ENCODE measurements around the gene LIMA1. TPM values are rescaled to one million over a fixed set of nuclear protein-coding genes. Genes with fewer than 3 reads are reported as not detected.
A peak's percentile ranks its signal among the peaks of the same experiment; 100 is the strongest.
"Not testable (repeated sequence)": the region's sequence is repeated elsewhere in the genome, so short reads cannot be mapped to it uniquely, and the experiment has no call there.

The LIMA1 gene
- total RNA-seq, 3 donors from 2014 or later (not counting 1 experiment from before 2014, with no cell fraction given): 12.0 to 16.2 (median 13.7) TPM

GRCh38 chr12:50219544-50219943, 63.8 kb downstream of the LIMA1 start:
- H3K4me1 ChIP-seq (ENCODE audit: control insufficient read depth, insufficient read depth, low read length): peaks cover 31% of the 10 kb centered on the region
- ATAC-seq (no peak), DNase-seq (no peak)
- H3K27ac ChIP-seq (ENCODE audit: low read length): no peak overlapping the region
- no peaks in the 10 kb centered on the region for H3K9me3 ChIP-seq (ENCODE audit: control insufficient read depth, insufficient read depth, low read length)
- intact Hi-C loops (cut with micrococcal nuclease): no loop called here
- Mint-ChIP-seq H3K36me3 (no peaks in the 10 kb centered on the region), H3K9me3 (no peaks in the 10 kb centered on the region), H3K27me3 (ENCODE audit: low read depth in 2 of 2) (no peaks in the 10 kb centered on the region), H3K27ac (peak overlapping the region in 1 of 2 donors; percentile 71), H3K4me3 (no peak overlapping the region), H3K4me1 (peaks cover 19 to 27% of the 10 kb centered on the region in 2 donors)
- TF ChIP-seq CTCF (IDR thresholded peaks at IDR 0.05): no peak
- H3K4me3 ChIP-seq (ENCODE audit: low read length): no peak overlapping the region
- 98% methylated on average over 2 of the region's 2 CpGs for WGBS (ENCODE audit: insufficient coverage)
- no peaks in the 10 kb centered on the region for H3K27me3 ChIP-seq (ENCODE audit: control insufficient read depth, insufficient read depth, low read length)
- H3K36me3 ChIP-seq (ENCODE audit: control insufficient read depth, insufficient read depth, low read length): no peaks in the 10 kb centered on the region

GRCh38 chr12:50219001-50219400, 64.3 kb downstream of the LIMA1 start:
- H3K4me1 Mint-ChIP-seq: peaks cover 17 to 24% of the 10 kb centered on the region in 2 donors
- H3K4me3 ChIP-seq (ENCODE audit: low read length); H3K27me3 Mint-ChIP-seq (ENCODE audit: low read depth in 2 of 2); H3K36me3 ChIP-seq (ENCODE audit: control insufficient read depth, insufficient read depth, low read length); H3K9me3 Mint-ChIP-seq; ATAC-seq; H3K27me3 ChIP-seq (ENCODE audit: control insufficient read depth, insufficient read depth, low read length); H3K27ac ChIP-seq (ENCODE audit: low read length); DNase-seq; H3K9me3 ChIP-seq (ENCODE audit: control insufficient read depth, insufficient read depth, low read length); H3K36me3 Mint-ChIP-seq; H3K4me3 Mint-ChIP-seq; intact Hi-C loops (cut with micrococcal nuclease): not testable (repeated sequence)
- H3K4me1 ChIP-seq (ENCODE audit: control insufficient read depth, insufficient read depth, low read length): peaks cover 27% of the 10 kb centered on the region
- over 99% methylated on average over 5 of the region's 6 CpGs for WGBS (ENCODE audit: insufficient coverage)
- H3K27ac Mint-ChIP-seq: peak overlapping the region in 1 of 2 donors; percentile 31

GRCh38 chr12:50218386-50218785, 64.9 kb downstream of the LIMA1 start:
- Histone ChIP-seq H3K36me3 (ENCODE audit: control insufficient read depth, insufficient read depth, low read length) (no peaks in the 10 kb centered on the region), H3K27me3 (ENCODE audit: control insufficient read depth, insufficient read depth, low read length) (no peaks in the 10 kb centered on the region), H3K27ac (ENCODE audit: low read length) (no peak overlapping the region), H3K9me3 (ENCODE audit: control insufficient read depth, insufficient read depth, low read length) (no peaks in the 10 kb centered on the region), H3K4me1 (ENCODE audit: control insufficient read depth, insufficient read depth, low read length) (peaks cover 22% of the 10 kb centered on the region), H3K4me3 (ENCODE audit: low read length) (no peak overlapping the region)
- H3K9me3 Mint-ChIP-seq: no peaks in the 10 kb centered on the region
- DNase-seq (no peak), ATAC-seq (no peak)
- peak overlapping the region in 1 of 2 donors; percentile 31 for H3K27ac Mint-ChIP-seq
- WGBS (ENCODE audit: insufficient coverage): 99% methylated on average over 4 of the region's 4 CpGs
- TF ChIP-seq CTCF (IDR thresholded peaks at IDR 0.05): no peak
- no peaks in the 10 kb centered on the region for H3K36me3 Mint-ChIP-seq
- no peaks in the 10 kb centered on the region for H3K27me3 Mint-ChIP-seq (ENCODE audit: low read depth in 2 of 2)
- intact Hi-C loops (cut with micrococcal nuclease): no loop called here
- peaks cover 17 to 26% of the 10 kb centered on the region in 2 donors for H3K4me1 Mint-ChIP-seq
- H3K4me3 Mint-ChIP-seq: no peak overlapping the region

- TF ChIP-seq CTCF (IDR thresholded peaks at IDR 0.05): no peak
- no peak overlapping the region for H3K4me3 ChIP-seq (ENCODE audit: low read length)
- H3K36me3 Mint-ChIP-seq: no peaks in the 10 kb centered on the region
- no peaks in the 10 kb centered on the region for H3K27me3 Mint-ChIP-seq (ENCODE audit: low read depth in 2 of 2)
- intact Hi-C loops (cut with micrococcal nuclease): no loop called here
- H3K4me1 Mint-ChIP-seq: peaks cover 19 to 30% of the 10 kb centered on the region in 2 donors
- H3K4me1 ChIP-seq (ENCODE audit: control insufficient read depth, insufficient read depth, low read length): peaks cover 17% of the 10 kb centered on the region
- H3K27ac Mint-ChIP-seq: peak overlapping the region; percentile 16 to 74
- ATAC-seq: no peak
- H3K36me3 ChIP-seq (ENCODE audit: control insufficient read depth, insufficient read depth, low read length): no peaks in the 10 kb centered on the region
- peak in 1 of 2 donors; percentile 18 for DNase-seq
- WGBS (ENCODE audit: insufficient coverage): 86% methylated on average over 1 of the region's 1 CpG
- H3K9me3 ChIP-seq (ENCODE audit: control insufficient read depth, insufficient read depth, low read length): no peaks in the 10 kb centered on the region
- no peak overlapping the region for H3K27ac ChIP-seq (ENCODE audit: low read length)
- no peaks in the 10 kb centered on the region for H3K27me3 ChIP-seq (ENCODE audit: control insufficient read depth, insufficient read depth, low read length)
- H3K4me3 Mint-ChIP-seq: no peak overlapping the region
- H3K9me3 Mint-ChIP-seq: no peaks in the 10 kb centered on the region
These were observed 66.1 kb downstream of the LIMA1 start for GRCh38 chr12:50217202-50217601.

Measured in natural killer cell (primary cell).